ES-I3 (cell line): ENCODE results near the gene THSD7B.

Experiments used
- H3K36me3 ChIP-seq: 2 replicates; pipeline ENCODE4 v1.6.1; 2013; ENCODE audit warnings: mild to moderate bottlenecking, low read length, control low read depth, moderate library complexity; ENCODE audit not compliant: insufficient read depth
- H3K4me1 ChIP-seq: 2 replicates; pipeline ENCODE4 v1.6.1; 2013; ENCODE audit warnings: mild to moderate bottlenecking, control low read depth, low read length; ENCODE audit not compliant: insufficient read depth
- H3K9ac ChIP-seq: 2 replicates; pipeline ENCODE4 v1.6.1; 2013; ENCODE audit warnings: low read depth, mild to moderate bottlenecking, low read length, moderate library complexity
- H3K9me3 ChIP-seq: 2 replicates; pipeline ENCODE4 v1.6.1; 2013; ENCODE audit warnings: mild to moderate bottlenecking, low read length, moderate library complexity; ENCODE audit not compliant: control insufficient read depth, insufficient read depth

Gene THSD7B

GRCh38 chr2:137405496-137405895, 640.2 kb downstream of the THSD7B start:
- no peaks in the 10 kb centered on the region for H3K9me3 ChIP-seq
- H3K9ac ChIP-seq, result no peak overlapping the region
- no peaks in the 10 kb centered on the region for H3K36me3 ChIP-seq
- no peaks in the 10 kb centered on the region for H3K4me1 ChIP-seq

GRCh38 chr2:137411585-137411984, 646.2 kb downstream of the THSD7B start:
- Histone ChIP-seq H3K36me3 (no peaks in the 10 kb centered on the region), H3K9me3 (no peaks in the 10 kb centered on the region), H3K4me1 (no peaks in the 10 kb centered on the region), H3K9ac (no peak overlapping the region)

GRCh38 chr2:137420744-137421143, 655.4 kb downstream of the THSD7B start:
- H3K9ac ChIP-seq, result no peak overlapping the region
- peaks cover 4% of the 10 kb centered on the region; the same call in 1 of the 2 replicates for H3K4me1 ChIP-seq
- H3K9me3 ChIP-seq, result peaks cover 3% of the 10 kb centered on the region
- H3K36me3 ChIP-seq, result no peaks in the 10 kb centered on the region

- Histone ChIP-seq H3K36me3 (no peaks in the 10 kb centered on the region), H3K4me1 (no peaks in the 10 kb centered on the region), H3K9me3 (no peaks in the 10 kb centered on the region), H3K9ac (no peak overlapping the region)
Observed at GRCh38 chr2:137435162-137435561, 669.8 kb downstream of the THSD7B start.

- Histone ChIP-seq H3K4me1 (no peaks in the 10 kb centered on the region), H3K36me3 (no peaks in the 10 kb centered on the region), H3K9ac (no peak overlapping the region), H3K9me3 (no peaks in the 10 kb centered on the region)
Observed at GRCh38 chr2:137437386-137437785, 672.0 kb downstream of the THSD7B start.

- Histone ChIP-seq H3K9ac (no peak overlapping the region), H3K9me3 (no peaks in the 10 kb centered on the region), H3K36me3 (no peaks in the 10 kb centered on the region), H3K4me1 (no peaks in the 10 kb centered on the region)
Observed at GRCh38 chr2:137444970-137445369, 679.6 kb downstream of the THSD7B start.

GRCh38 chr2:137449454-137449853, 684.1 kb downstream of the THSD7B start:
- no peaks in the 10 kb centered on the region for H3K9me3 ChIP-seq
- H3K9ac ChIP-seq, result no peak overlapping the region
- H3K36me3 ChIP-seq, result no peaks in the 10 kb centered on the region
- H3K4me1 ChIP-seq, result no peaks in the 10 kb centered on the region

- no peaks in the 10 kb centered on the region for H3K36me3 ChIP-seq
- no peak overlapping the region for H3K9ac ChIP-seq
- no peaks in the 10 kb centered on the region for H3K4me1 ChIP-seq
- H3K9me3 ChIP-seq, result peaks cover 6% of the 10 kb centered on the region; the same call in 1 of the 2 replicates
Observed at GRCh38 chr2:137454886-137455285, 689.5 kb downstream of the THSD7B start.

- peaks cover 5% of the 10 kb centered on the region; the same call in 1 of the 2 replicates for H3K4me1 ChIP-seq
- H3K9ac ChIP-seq, result no peak overlapping the region
- no peaks in the 10 kb centered on the region for H3K36me3 ChIP-seq
- H3K9me3 ChIP-seq, result no peaks in the 10 kb centered on the region
Observed at GRCh38 chr2:137467246-137467862, 702.0 kb downstream of the THSD7B start.

GRCh38 chr2:137493261-137493660, 727.9 kb downstream of the THSD7B start:
- H3K4me1 ChIP-seq, result no peaks in the 10 kb centered on the region
- H3K9me3 ChIP-seq, result no peaks in the 10 kb centered on the region
- no peak overlapping the region for H3K9ac ChIP-seq
- H3K36me3 ChIP-seq, result no peaks in the 10 kb centered on the region

- Histone ChIP-seq H3K9me3 (no peaks in the 10 kb centered on the region), H3K4me1 (no peaks in the 10 kb centered on the region), H3K36me3 (no peaks in the 10 kb centered on the region), H3K9ac (no peak overlapping the region)
Observed at GRCh38 chr2:137500599-137500998, 735.3 kb downstream of the THSD7B start.

- no peaks in the 10 kb centered on the region for H3K36me3 ChIP-seq
- H3K4me1 ChIP-seq, result no peaks in the 10 kb centered on the region; the same call in 1 of the 2 replicates
- H3K9ac ChIP-seq, result no peak overlapping the region
- H3K9me3 ChIP-seq, result no peaks in the 10 kb centered on the region
Observed at GRCh38 chr2:137507237-137507636, 741.9 kb downstream of the THSD7B start.

- Histone ChIP-seq H3K9ac (no peak overlapping the region), H3K36me3 (no peaks in the 10 kb centered on the region), H3K4me1 (no peaks in the 10 kb centered on the region; the same call in 1 of the 2 replicates), H3K9me3 (no peaks in the 10 kb centered on the region)
Observed at GRCh38 chr2:137508739-137509384, 743.5 kb downstream of the THSD7B start.

- Histone ChIP-seq H3K4me1 (no peaks in the 10 kb centered on the region; the same call in 1 of the 2 replicates), H3K9me3 (no peaks in the 10 kb centered on the region), H3K9ac (no peak overlapping the region), H3K36me3 (no peaks in the 10 kb centered on the region)
Observed at GRCh38 chr2:137511526-137511925, 746.2 kb downstream of the THSD7B start.
